Measurements from ENCODE around the gene DTL.
"Not testable (repeated sequence)": the region's sequence is repeated elsewhere in the genome, so short reads cannot be mapped to it uniquely, and the experiment has no call there.

DTL gene

DNA sequence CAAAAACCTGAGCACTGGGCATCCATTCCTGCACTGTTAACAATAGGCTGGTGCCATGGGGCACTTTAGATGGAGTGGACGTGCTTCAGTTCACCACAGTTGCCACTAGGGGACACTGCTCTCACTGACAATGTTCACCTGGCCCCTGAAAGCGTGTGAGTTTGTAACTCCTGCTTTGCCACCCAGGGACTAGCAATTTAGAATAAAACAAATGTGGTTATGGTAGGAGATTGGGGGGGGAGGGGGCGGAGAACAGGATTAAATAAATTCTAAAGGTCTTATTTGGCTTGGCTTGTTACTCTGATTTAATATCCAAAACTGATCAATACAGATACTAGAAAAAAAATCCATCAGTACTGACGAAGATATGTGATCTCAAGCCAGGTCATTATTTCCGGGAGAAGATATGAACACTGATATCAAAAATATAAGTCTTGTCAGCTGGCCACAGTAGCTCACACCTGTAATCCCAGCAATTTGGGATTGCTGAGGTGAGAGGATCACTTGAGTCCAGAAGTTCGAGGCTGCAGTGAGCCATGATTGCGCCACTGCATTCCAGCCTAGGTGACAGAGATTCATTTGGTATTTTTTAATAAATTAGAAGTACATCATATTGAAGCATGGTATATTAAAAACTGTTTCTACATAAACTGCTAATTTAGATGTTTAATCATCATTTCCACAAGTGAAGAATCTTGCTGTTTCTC is 23.4 kb upstream of the DTL start:
- 75% methylated on average over 5 of the region's 7 CpGs; no CpG with 5 or more reads in 1 of the 2 experiments for WGBS, 2 experiments (ENCODE audit: insufficient coverage in 2 of 2)
- H3K9me3 ChIP-seq (ENCODE audit: control insufficient read depth, low read length), result no peaks in the 10 kb centered on the region
- H3K27ac ChIP-seq (ENCODE audit: low read depth, low read length, severe bottlenecking), result no peak overlapping the region
- peaks cover 44% of the 10 kb centered on the region for H3K36me3 ChIP-seq (ENCODE audit: control insufficient read depth, insufficient read depth, low read length)
- H3K4me1 ChIP-seq (ENCODE audit: control insufficient read depth, insufficient read depth, low read length, poor library complexity, severe bottlenecking), result no peaks in the 10 kb centered on the region
- H3K4me3 ChIP-seq (ENCODE audit: extremely low read depth, insufficient read depth, low read length, poor library complexity, severe bottlenecking), result no peak overlapping the region

DNA sequence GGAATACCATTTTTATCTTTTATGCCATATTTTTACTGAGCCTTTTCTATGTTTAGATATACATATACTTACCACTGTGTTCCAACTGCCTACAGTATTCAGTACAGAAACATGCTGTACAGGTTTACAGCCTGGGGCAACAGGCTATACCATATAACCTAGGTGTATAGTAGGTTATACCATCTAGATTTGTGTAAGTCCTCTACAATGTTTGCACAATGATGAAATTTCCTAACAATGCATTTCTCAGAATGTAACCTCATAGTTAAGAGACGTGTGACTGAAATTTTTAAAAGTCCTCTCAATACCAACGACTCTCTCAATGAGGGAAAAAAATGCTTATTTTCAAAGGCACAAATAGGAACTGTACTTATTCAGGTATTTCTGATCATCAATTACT is 21.9 kb upstream of the DTL start:
- Histone ChIP-seq H3K36me3 (ENCODE audit: control insufficient read depth, insufficient read depth, low read length) (peaks cover 33% of the 10 kb centered on the region), H3K4me3 (ENCODE audit: extremely low read depth, insufficient read depth, low read length, poor library complexity, severe bottlenecking) (no peak overlapping the region), H3K9me3 (ENCODE audit: control insufficient read depth, low read length) (no peaks in the 10 kb centered on the region), H3K27ac (ENCODE audit: low read depth, low read length, severe bottlenecking) (no peak overlapping the region), H3K4me1 (ENCODE audit: control insufficient read depth, insufficient read depth, low read length, poor library complexity, severe bottlenecking) (no peaks in the 10 kb centered on the region)
- 92% methylated on average over 2 of the region's 2 CpGs; no CpG with 5 or more reads in 1 of the 2 experiments for WGBS, 2 experiments (ENCODE audit: insufficient coverage in 2 of 2)

DNA sequence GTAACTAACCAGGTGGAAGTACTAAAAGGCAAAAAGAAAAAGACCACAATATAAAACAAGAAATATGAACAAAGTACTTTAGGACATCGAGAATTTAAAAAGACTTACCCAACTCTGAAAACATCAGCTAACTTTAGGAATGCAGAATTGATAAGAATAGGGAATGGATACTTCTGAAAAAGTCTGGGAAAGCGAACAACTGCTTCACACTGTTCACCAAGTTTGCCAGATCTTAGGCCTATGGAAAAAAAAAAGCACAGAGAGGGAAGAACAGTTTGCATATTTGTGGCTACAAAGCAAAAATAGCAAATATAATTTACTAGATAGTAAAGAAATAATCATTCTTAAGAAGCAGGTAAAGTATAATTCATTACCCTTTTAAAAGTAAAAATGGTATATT is 14.6 kb upstream of the DTL start:
- Histone ChIP-seq H3K4me3 (ENCODE audit: extremely low read depth, insufficient read depth, low read length, poor library complexity, severe bottlenecking) (no peak overlapping the region), H3K4me1 (ENCODE audit: control insufficient read depth, insufficient read depth, low read length, poor library complexity, severe bottlenecking) (no peaks in the 10 kb centered on the region), H3K9me3 (ENCODE audit: control insufficient read depth, low read length) (peaks cover 10% of the 10 kb centered on the region), H3K27ac (ENCODE audit: low read depth, low read length, severe bottlenecking) (no peak overlapping the region), H3K36me3 (ENCODE audit: control insufficient read depth, insufficient read depth, low read length) (peaks cover 19% of the 10 kb centered on the region)
- WGBS, 2 experiments (ENCODE audit: insufficient coverage in 2 of 2), result no CpG with 5 or more reads among the region's 2 CpGs

DNA sequence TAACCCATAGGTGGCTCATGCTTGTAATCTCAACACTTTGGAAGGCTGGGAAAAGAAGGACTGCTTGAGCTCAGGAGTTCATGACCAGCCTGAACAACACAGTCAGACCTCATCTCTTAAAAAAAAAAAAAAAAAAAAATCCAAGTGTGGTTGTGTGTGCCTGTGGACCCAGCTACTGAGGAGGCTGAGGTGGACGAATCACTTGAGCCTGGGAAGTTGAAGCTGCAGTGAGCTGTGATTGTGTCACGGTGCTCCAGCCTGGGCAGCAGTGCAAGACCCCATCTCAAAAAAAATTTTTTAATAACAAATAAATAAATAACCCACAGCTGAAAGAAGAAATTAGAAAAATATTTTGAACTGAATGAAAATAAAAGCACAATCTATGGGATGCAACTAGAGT is 14.0 kb upstream of the DTL start:
- Histone ChIP-seq H3K4me3 (ENCODE audit: extremely low read depth, insufficient read depth, low read length, poor library complexity, severe bottlenecking) (no peak overlapping the region), H3K9me3 (ENCODE audit: control insufficient read depth, low read length) (peaks cover 10% of the 10 kb centered on the region), H3K4me1 (ENCODE audit: control insufficient read depth, insufficient read depth, low read length, poor library complexity, severe bottlenecking) (no peaks in the 10 kb centered on the region), H3K36me3 (ENCODE audit: control insufficient read depth, insufficient read depth, low read length) (peaks cover 13% of the 10 kb centered on the region), H3K27ac (ENCODE audit: low read depth, low read length, severe bottlenecking) (no peak overlapping the region)
- WGBS, 2 experiments (ENCODE audit: insufficient coverage in 2 of 2), result no CpG with 5 or more reads among the region's 2 CpGs

DNA sequence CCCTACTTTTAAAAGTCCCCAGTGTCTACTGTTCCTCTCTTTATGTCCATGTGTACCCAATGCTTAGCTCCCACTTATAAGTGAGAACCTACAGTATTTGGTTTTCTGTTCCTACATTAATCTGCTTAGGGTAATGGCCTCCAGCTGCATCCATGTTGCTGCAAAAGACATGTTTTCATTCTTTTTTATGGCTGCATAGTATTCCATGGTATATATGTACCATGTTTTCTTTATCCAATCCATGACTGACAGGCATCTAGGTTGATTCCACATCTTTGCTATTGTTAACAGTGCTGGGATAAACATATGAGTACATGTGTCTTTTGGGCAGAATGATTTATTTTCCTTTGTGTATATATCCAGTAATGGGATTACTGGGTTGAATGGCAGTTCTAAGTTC is 12.6 kb upstream of the DTL start:
- peaks cover 10% of the 10 kb centered on the region for H3K9me3 ChIP-seq (ENCODE audit: control insufficient read depth, low read length)
- not testable (repeated sequence) for H3K36me3 ChIP-seq (ENCODE audit: control insufficient read depth, insufficient read depth, low read length); H3K4me1 ChIP-seq (ENCODE audit: control insufficient read depth, insufficient read depth, low read length, poor library complexity, severe bottlenecking); H3K4me3 ChIP-seq (ENCODE audit: extremely low read depth, insufficient read depth, low read length, poor library complexity, severe bottlenecking); H3K27ac ChIP-seq (ENCODE audit: low read depth, low read length, severe bottlenecking)

DNA sequence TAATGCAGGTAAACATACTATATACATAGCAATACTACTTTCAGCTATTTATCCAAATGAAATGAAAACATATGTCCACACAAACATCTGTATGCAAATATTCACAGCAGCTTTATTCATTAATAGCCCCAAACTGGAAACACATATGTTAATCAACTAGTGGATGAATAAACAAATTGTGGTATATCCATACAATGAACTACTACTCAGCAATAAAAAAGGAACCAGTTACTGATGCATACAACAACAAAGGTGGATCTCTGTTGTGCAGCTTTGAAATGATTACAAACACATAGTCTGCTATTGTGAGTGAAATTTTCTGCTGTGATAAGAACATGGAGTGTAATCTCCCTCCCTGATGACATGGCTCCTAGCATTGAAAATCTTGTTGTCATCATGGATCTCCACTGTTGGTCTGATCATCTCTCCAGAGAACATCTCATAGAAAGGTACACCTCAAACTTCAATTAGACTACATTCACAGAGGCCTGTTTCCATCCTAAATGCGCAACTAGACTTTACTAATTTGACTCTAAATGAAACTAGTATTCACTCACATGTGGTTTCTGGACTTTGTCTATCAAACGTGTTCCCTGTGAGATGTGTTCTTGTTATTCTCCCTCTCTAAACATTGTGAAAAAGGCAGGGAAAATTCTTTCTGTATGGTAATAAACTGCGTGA is 10.9 kb upstream of the DTL start:
- Histone ChIP-seq H3K36me3 (ENCODE audit: control insufficient read depth, insufficient read depth, low read length) (peaks cover 9% of the 10 kb centered on the region), H3K9me3 (ENCODE audit: control insufficient read depth, low read length) (peaks cover 10% of the 10 kb centered on the region), H3K4me1 (ENCODE audit: control insufficient read depth, insufficient read depth, low read length, poor library complexity, severe bottlenecking) (no peaks in the 10 kb centered on the region), H3K27ac (ENCODE audit: low read depth, low read length, severe bottlenecking) (no peak overlapping the region), H3K4me3 (ENCODE audit: extremely low read depth, insufficient read depth, low read length, poor library complexity, severe bottlenecking) (no peak overlapping the region)
- WGBS, 2 experiments (ENCODE audit: insufficient coverage in 2 of 2), result 100% methylated on average over 1 of the region's 3 CpGs; no CpG with 5 or more reads in 1 of the 2 experiments

DNA sequence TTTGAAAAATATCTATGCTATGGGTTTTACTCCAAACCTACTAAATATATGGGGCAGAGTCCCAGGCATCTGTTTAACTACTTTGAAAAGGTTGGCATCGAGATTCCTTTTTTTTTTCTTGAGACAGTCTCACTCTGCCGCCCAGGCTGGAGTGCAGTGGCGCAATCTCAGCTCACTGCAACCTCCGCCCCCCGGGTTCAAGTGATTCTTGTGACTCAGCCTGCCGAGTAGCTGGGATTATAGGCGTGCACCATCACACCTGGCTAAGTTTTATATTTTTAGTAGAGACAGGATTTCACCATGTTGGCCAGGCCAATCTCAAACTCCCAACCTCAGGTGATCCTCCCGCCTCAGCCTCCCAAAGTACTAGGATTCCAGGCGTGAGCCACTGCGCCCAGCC is 7.8 kb upstream of the DTL start:
- H3K4me3 ChIP-seq (ENCODE audit: extremely low read depth, insufficient read depth, low read length, poor library complexity, severe bottlenecking); H3K27ac ChIP-seq (ENCODE audit: low read depth, low read length, severe bottlenecking); H3K36me3 ChIP-seq (ENCODE audit: control insufficient read depth, insufficient read depth, low read length): not testable (repeated sequence)
- Histone ChIP-seq H3K9me3 (ENCODE audit: control insufficient read depth, low read length) (peaks cover 10% of the 10 kb centered on the region), H3K4me1 (ENCODE audit: control insufficient read depth, insufficient read depth, low read length, poor library complexity, severe bottlenecking) (peaks cover 14% of the 10 kb centered on the region)
- WGBS, 2 experiments (ENCODE audit: insufficient coverage in 2 of 2), result 91 to 98% methylated on average over 5 to 10 of the region's 10 CpGs

DNA sequence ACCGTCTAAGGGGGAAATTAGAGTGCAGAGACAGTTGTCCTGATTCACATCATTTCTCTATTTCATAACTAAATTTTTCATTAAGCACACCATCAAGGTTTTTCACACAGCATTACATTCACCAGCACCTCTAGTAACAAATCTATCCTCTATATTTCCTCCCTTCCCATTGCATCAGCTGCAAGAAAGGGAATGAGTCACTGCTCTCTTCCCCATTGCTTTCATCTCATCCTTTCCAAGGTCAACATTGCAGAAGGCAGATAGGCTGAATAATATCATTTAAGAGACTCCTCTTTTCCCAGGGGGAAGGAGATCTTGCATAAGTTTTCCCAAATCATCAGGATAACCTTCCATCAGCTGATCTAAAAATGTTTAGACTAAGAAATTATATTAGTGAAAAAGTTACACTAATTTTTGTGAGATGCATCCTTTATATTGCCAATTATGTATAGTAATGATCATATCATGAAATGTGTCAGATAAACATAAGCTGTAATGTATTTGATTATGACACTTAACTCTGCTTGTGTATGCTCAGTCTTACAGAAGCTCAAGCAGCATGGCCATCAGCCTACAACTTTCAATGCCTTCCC is 4.5 kb upstream of the DTL start:
- Histone ChIP-seq H3K4me3 (ENCODE audit: extremely low read depth, insufficient read depth, low read length, poor library complexity, severe bottlenecking) (no peak overlapping the region), H3K27ac (ENCODE audit: low read depth, low read length, severe bottlenecking) (peak overlapping the region; percentile 79)
- WGBS, 2 experiments (ENCODE audit: insufficient coverage in 2 of 2), result 100% methylated on average over 1 of the region's 1 CpG

DNA sequence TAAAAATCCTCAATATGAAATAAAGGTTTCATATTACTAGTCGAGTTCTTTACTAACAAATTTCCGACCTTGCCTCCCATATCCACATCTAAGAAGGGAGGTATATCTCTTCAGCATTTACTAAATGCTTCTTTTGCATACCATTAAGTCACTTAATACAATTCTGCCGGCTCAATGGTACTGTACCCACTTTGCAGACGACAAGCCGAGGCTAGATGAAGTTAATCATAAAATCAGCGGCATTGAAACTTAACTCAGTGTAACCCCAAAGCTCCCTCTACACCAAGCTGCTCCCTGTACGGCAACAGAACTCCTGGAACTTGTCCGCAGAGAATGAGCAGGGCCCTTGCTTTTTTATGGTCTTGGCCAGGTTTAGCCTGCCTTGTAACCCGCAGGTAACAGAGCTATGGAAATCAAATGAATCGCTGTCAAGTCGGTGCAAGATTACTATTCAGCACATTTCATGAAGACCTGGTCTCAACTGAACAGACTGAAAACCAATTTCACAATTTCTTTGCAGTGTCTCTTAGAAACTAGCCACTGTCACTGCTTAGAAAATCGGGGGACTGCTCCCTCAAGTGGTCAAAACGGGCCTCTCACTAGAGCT is 929 bp upstream of the DTL start:
- WGBS, 2 experiments (ENCODE audit: insufficient coverage in 2 of 2), result 9 to 10% methylated on average over 12 to 13 of the region's 13 CpGs
- peak overlapping the region; percentile 68 for H3K4me3 ChIP-seq (ENCODE audit: extremely low read depth, insufficient read depth, low read length, poor library complexity, severe bottlenecking)
- H3K4me1 ChIP-seq (ENCODE audit: control insufficient read depth, insufficient read depth, low read length, poor library complexity, severe bottlenecking), result peaks cover 23% of the 10 kb centered on the region
- peak overlapping the region; percentile 79 for H3K27ac ChIP-seq (ENCODE audit: low read depth, low read length, severe bottlenecking)
- no peaks in the 10 kb centered on the region for H3K9me3 ChIP-seq (ENCODE audit: control insufficient read depth, low read length)
- H3K36me3 ChIP-seq (ENCODE audit: control insufficient read depth, insufficient read depth, low read length), result peaks cover 18% of the 10 kb centered on the region

More for the DNA sequence above, 4.5 kb upstream of the DTL start:
- Histone ChIP-seq H3K9me3 (ENCODE audit: control insufficient read depth, low read length) (no peaks in the 10 kb centered on the region), H3K4me1 (ENCODE audit: control insufficient read depth, insufficient read depth, low read length, poor library complexity, severe bottlenecking) (peaks cover 14% of the 10 kb centered on the region), H3K36me3 (ENCODE audit: control insufficient read depth, insufficient read depth, low read length) (peaks cover 11% of the 10 kb centered on the region)

DNA sequence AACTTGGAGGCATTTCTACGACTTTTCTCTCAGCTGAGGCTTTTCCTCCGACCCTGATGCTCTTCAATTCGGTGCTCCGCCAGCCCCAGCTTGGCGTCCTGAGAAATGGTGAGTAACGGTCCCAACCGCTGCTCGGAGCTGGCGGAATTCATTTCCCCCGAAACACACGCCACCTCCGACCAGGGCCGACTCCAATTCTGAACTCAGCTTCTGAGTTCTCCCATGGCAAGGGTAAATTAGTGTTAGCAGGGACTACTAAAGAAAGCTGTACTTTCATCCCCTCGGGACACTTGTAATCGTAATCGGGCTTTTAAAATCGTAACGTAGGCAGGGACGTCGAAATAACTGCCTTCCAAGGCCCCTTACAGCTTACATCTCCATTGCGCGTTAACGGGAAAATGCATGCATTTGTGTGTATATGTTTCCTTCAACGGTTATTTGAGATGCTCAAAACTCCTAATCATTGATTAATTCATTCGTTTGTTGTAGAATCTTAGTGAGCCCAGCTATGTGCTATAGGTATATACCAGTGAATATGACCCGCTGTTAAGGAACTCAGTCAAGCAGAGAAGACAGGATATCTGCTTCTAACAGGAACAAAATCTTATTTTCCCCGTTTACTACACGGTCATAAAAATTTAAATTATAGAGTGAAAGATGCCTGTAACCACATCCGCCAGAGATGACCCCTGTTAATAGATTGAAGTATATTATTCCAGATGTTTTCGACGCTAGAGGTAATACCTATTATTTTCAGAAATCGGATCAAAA is 472 bp downstream of the DTL start:
- peaks cover 15% of the 10 kb centered on the region for H3K4me1 ChIP-seq (ENCODE audit: control insufficient read depth, insufficient read depth, low read length, poor library complexity, severe bottlenecking)
- peaks cover 26% of the 10 kb centered on the region for H3K36me3 ChIP-seq (ENCODE audit: control insufficient read depth, insufficient read depth, low read length)
- peak overlapping the region; percentile 79 for H3K27ac ChIP-seq (ENCODE audit: low read depth, low read length, severe bottlenecking)
- H3K9me3 ChIP-seq (ENCODE audit: control insufficient read depth, low read length), result no peaks in the 10 kb centered on the region
- WGBS, 2 experiments (ENCODE audit: insufficient coverage in 2 of 2), result 0 to 2% methylated on average over 10 to 18 of the region's 32 CpGs
- peak overlapping the region; percentile 68 for H3K4me3 ChIP-seq (ENCODE audit: extremely low read depth, insufficient read depth, low read length, poor library complexity, severe bottlenecking)

Measured in mesodermal cell (in vitro differentiated cells).